Breast epithelium (tissue), 4 donors: ENCODE results near the gene ZNF618. TPM values are rescaled to one million over a fixed set of nuclear protein-coding genes. Genes with fewer than 3 reads are reported as not detected.

Experiments
- DNase-seq, 2 donors: peaks; one replicate each; pipeline ENCODE4 v3.0.0-alpha.2; 2019; ENCODE audit warnings: low spot score in 2 of 2
- H3K27ac ChIP-seq, 2 donors: fragments of 200-600 bp; sonication (generic) in 1 of 2; one replicate each; pipeline ENCODE4 v1.5.1; 2016 to 2019; ENCODE audit warnings: mild to moderate bottlenecking in 1 of 2
- H3K27me3 ChIP-seq, 2 donors: fragments of 200-600 bp; sonication (generic) in 1 of 2; one replicate each; pipeline versions ENCODE4 v1.5.1 to v1.6.0; 2017 to 2019; ENCODE audit warnings: control low read depth in 1 of 2, mild to moderate bottlenecking in 1 of 2
- H3K36me3 ChIP-seq: fragments of 200-600 bp; one replicate; pipeline ENCODE4 v1.5.1; 2019
- H3K4me1 ChIP-seq, 2 donors: fragments of 200-600 bp; sonication (generic); one replicate each; pipeline ENCODE4 v1.5.1; 2016 to 2019; ENCODE audit warnings: control low read depth in 1 of 2
- H3K4me3 ChIP-seq, 3 donors: fragments of 200-600 bp; sonication (generic); 1 replicate in 2 of 3; 2 replicates in 1 of 3; pipeline ENCODE4 v1.5.1; 2016 to 2019; ENCODE audit warnings: mild to moderate bottlenecking in 3 of 3, moderate library complexity in 2 of 3
- H3K9me3 ChIP-seq, 2 donors: fragments of 200-600 bp; sonication (generic) in 1 of 2; one replicate each; pipeline ENCODE4 v1.5.1; 2016 to 2019; ENCODE audit warnings: control low read depth in 1 of 2
- CTCF ChIP-seq, 3 donors: fragments of 450-650 bp; IDR thresholded peaks; one replicate each; pipeline ENCODE4 v1.5.1; 2016 to 2017; ENCODE audit warnings: antibody characterized with exemption in 3 of 3, mild to moderate bottlenecking in 3 of 3, moderate library complexity in 3 of 3
- POLR2A ChIP-seq: fragments of 450-650 bp; IDR thresholded peaks from one replicate; pipeline ENCODE4 v1.6.1; 2016; ENCODE audit warnings: antibody characterized with exemption, mild to moderate bottlenecking, moderate library complexity
- POLR2AphosphoS5 ChIP-seq, 3 donors: sonication (generic); formaldehyde crosslinking; IDR thresholded peaks; one replicate each; pipeline ENCODE4 v1.6.1; 2017; ENCODE audit warnings: antibody characterized with exemption in 3 of 3
- intact Hi-C: fragments of 100-400 bp; cut with DNase I; formaldehyde crosslinking; loops from one replicate; pipeline ENCODE4 v1.15.1; 2023; ENCODE audit warnings: low total_unique reads
- total RNA-seq, 3 donors: library from RNA; depleted of rRNA; stranded (reverse); fragments of >200 nt; gene quantifications; one replicate each; pipeline ENCODE4 v1.1.0, GENCODE V29; 2016

ZNF618 gene
- total RNA-seq, 3 donors from 2014 or later: 4.6 to 11.8 (median 10.4) TPM

GRCh38 chr9:113926211-113926610 is 50.1 kb downstream of the ZNF618 start:
- Histone ChIP-seq H3K4me1 (no peaks in the 10 kb centered on the region), H3K27ac (no peak overlapping the region), H3K4me3 (no peak overlapping the region), H3K36me3 (no peaks in the 10 kb centered on the region), H3K27me3 (no peaks in the 10 kb centered on the region), H3K9me3 (peaks cover 0 to 12% of the 10 kb centered on the region in 2 donors)
- intact Hi-C loops: no loop called here
- TF ChIP-seq CTCF (IDR thresholded peaks at IDR 0.05) (no peak), POLR2AphosphoS5 (IDR thresholded peaks at IDR 0.05) (no peak), POLR2A (no peak)
- DNase-seq: no peak

- intact Hi-C loops: no loop called here
- TF ChIP-seq POLR2AphosphoS5 (IDR thresholded peaks at IDR 0.05) (no peak), CTCF (IDR thresholded peaks at IDR 0.05) (no peak), POLR2A (no peak)
- Histone ChIP-seq H3K36me3 (no peaks in the 10 kb centered on the region), H3K9me3 (peaks cover 0 to 12% of the 10 kb centered on the region in 2 donors), H3K4me3 (no peak overlapping the region), H3K27ac (no peak overlapping the region), H3K27me3 (no peaks in the 10 kb centered on the region), H3K4me1 (no peaks in the 10 kb centered on the region)
- DNase-seq: no peak
These were observed 51.2 kb downstream of the ZNF618 start for GRCh38 chr9:113927277-113927676.

GRCh38 chr9:113928269-113928668 is 52.2 kb downstream of the ZNF618 start:
- no peak for DNase-seq
- intact Hi-C loops: no loop called here

GRCh38 chr9:113929634-113930389 is 53.7 kb downstream of the ZNF618 start:
- Histone ChIP-seq H3K36me3 (no peaks in the 10 kb centered on the region), H3K27me3 (no peaks in the 10 kb centered on the region), H3K9me3 (peaks cover 0 to 12% of the 10 kb centered on the region in 2 donors), H3K27ac (no peak overlapping the region), H3K4me3 (no peak overlapping the region), H3K4me1 (no peaks in the 10 kb centered on the region)
- intact Hi-C loops: no loop called here
- TF ChIP-seq CTCF (IDR thresholded peaks at IDR 0.05) (no peak), POLR2AphosphoS5 (IDR thresholded peaks at IDR 0.05) (no peak), POLR2A (no peak)
- DNase-seq: no peak

More at GRCh38 chr9:113928269-113928668, 52.2 kb downstream of the ZNF618 start:
- H3K27me3 ChIP-seq: no peaks in the 10 kb centered on the region
- H3K9me3 ChIP-seq: peaks cover 0 to 12% of the 10 kb centered on the region in 2 donors
- H3K4me1 ChIP-seq: no peaks in the 10 kb centered on the region
- H3K4me3 ChIP-seq: no peak overlapping the region
- no peak overlapping the region for H3K27ac ChIP-seq
- no peak for TF ChIP-seq POLR2A
- TF ChIP-seq POLR2AphosphoS5 (IDR thresholded peaks at IDR 0.05): no peak
- no peak for TF ChIP-seq CTCF (IDR thresholded peaks at IDR 0.05)
- H3K36me3 ChIP-seq: no peaks in the 10 kb centered on the region

- Histone ChIP-seq H3K36me3 (no peaks in the 10 kb centered on the region), H3K27me3 (no peaks in the 10 kb centered on the region), H3K9me3 (peaks cover 0 to 12% of the 10 kb centered on the region in 2 donors), H3K4me3 (no peak overlapping the region), H3K27ac (no peak overlapping the region), H3K4me1 (no peaks in the 10 kb centered on the region)
- intact Hi-C loops: no loop called here
- TF ChIP-seq POLR2A (no peak), POLR2AphosphoS5 (IDR thresholded peaks at IDR 0.05) (no peak), CTCF (IDR thresholded peaks at IDR 0.05) (no peak)
- DNase-seq: no peak
These were observed 54.3 kb downstream of the ZNF618 start for GRCh38 chr9:113930390-113930783.
